Iris pigment epithelial cell (primary cell): ENCODE measurements around the gene EIF5A.

Source experiments
- DNase-seq: peaks from one replicate; pipeline ENCODE4 v3.0.0-alpha.2; 2011; ENCODE audit warnings: low read depth

EIF5A gene

GRCh38 chr17:7355573-7355972, 48.1 kb downstream of the EIF5A start:
- no peak for DNase-seq

GRCh38 chr17:7356072-7356549, 48.7 kb downstream of the EIF5A start:
- DNase-seq, result peak; percentile 56

GRCh38 chr17:7356756-7357155, 49.3 kb downstream of the EIF5A start:
- DNase-seq, result no peak

DNA sequence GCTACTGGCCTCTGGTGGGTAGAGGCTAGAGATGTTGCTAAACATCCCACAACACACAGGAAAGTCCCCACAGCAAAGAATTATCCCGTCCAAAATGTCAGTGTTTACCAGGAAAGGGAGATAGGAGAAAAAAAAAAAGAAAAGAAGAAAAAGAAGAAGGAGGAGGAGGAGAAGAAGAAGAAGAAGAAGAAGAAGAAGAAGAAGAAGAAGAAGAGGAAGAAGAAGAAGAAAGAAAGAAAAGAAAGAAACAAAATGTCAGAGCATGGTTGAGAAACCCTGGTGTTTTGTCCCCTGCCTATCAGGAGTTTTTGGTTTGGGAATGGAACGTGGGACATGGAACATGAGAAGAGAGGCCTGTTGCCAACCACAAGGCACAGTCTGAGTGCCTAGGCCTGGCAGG, 50.0 kb downstream of the EIF5A start:
- DNase-seq, result no peak

DNA sequence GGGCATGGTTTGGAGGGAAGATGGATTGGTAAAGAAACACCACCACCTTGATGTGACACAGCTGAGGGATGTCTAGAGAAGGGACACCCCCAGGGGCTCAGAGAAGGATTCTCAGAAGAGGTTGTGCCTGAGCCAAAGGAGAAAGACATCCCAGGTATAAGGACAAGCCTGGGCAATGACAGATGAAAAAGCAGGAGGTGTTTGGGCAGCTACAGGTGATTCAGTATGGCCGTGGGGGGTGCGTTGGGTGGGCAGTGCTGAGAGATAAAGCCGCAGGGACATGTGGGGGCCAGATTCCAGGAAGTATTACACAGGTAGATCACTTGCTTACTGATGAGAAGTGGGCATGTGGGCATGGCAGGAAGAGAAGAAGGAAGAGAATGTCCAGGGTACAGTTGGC, 54.5 kb downstream of the EIF5A start:
- no peak for DNase-seq
